Thoracic aorta (tissue), 2 donors: ENCODE measurements around the gene SDF2L1. TPM values are rescaled to one million over a fixed set of nuclear protein-coding genes. Genes with fewer than 3 reads are reported as not detected.

ENCODE experiments used
- ATAC-seq: fragments of 150-250 bp; one replicate; pipeline ENCODE4 v1.8.0; 2017; ENCODE audit warnings: low read depth; ENCODE audit not compliant: insufficient number of reproducible peaks, low FRiP score
- DNase-seq: peaks from one replicate; pipeline ENCODE4 v3.0.0-alpha.2; 2020; ENCODE audit warnings: low spot score
- H3K27ac ChIP-seq, 2 donors: fragments of 200-600 bp; sonication (generic); 1 replicate in 1 of 2; 2 replicates in 1 of 2; pipeline ENCODE4 v1.5.1; 2016; ENCODE audit warnings: mild to moderate bottlenecking in 2 of 2, moderate library complexity in 2 of 2
- H3K27me3 ChIP-seq: fragments of 200-600 bp; sonication (generic); replicated peaks from 2 replicates; pipeline ENCODE4 v1.6.0; 2016; ENCODE audit warnings: mild to moderate bottlenecking; ENCODE audit not compliant: insufficient read depth
- H3K36me3 ChIP-seq: fragments of 200-600 bp; sonication (generic); one replicate; pipeline ENCODE4 v1.5.1; 2016
- H3K4me1 ChIP-seq, 2 donors: fragments of 200-600 bp; sonication (generic); 1 replicate in 1 of 2; 2 replicates in 1 of 2; pipeline versions ENCODE4 v1.5.1 to v1.6.0; 2016; ENCODE audit warnings: low read depth in 2 of 2, mild to moderate bottlenecking in 1 of 2; ENCODE audit not compliant: control insufficient read depth in 1 of 2
- H3K4me3 ChIP-seq: fragments of 200-600 bp; sonication (generic); 2 replicates; pipeline ENCODE4 v1.5.1; 2016; ENCODE audit warnings: mild to moderate bottlenecking
- H3K9me3 ChIP-seq: fragments of 200-600 bp; sonication (generic); 2 replicates; pipeline ENCODE4 v1.5.1; 2016
- CTCF ChIP-seq: fragments of 200-600 bp; sonication (generic); IDR thresholded peaks from one replicate; pipeline ENCODE4 v1.5.1; 2019; ENCODE audit warnings: antibody characterized with exemption
- total RNA-seq, 2 donors: library from RNA; depleted of rRNA; stranded (reverse); fragments of >200 nt; gene quantifications; one replicate each; pipeline versions ENCODE4 v1.1.0 to v1.2.3, GENCODE V29; 2016

The SDF2L1 gene
- total RNA-seq, 2 donors from 2014 or later, result 40.9 to 54.0 TPM

- no peak for TF ChIP-seq CTCF
- H3K36me3 ChIP-seq, result no peaks in the 10 kb centered on the region
- H3K4me3 ChIP-seq, result no peak within 1 kb of the TSS
- no peaks in the 10 kb centered on the region for H3K9me3 ChIP-seq
- peaks cover 0 to 11% of the 10 kb centered on the region in 2 donors for H3K4me1 ChIP-seq
- no peak within 1 kb of the TSS for H3K27ac ChIP-seq
- no peak for DNase-seq
- ATAC-seq, result no peak
- no peaks in the 10 kb centered on the region for H3K27me3 ChIP-seq
These were observed 9.7 kb upstream of the SDF2L1 start, which contains the start of gene CCDC116 for GRCh38 chr22:21632237-21632895. CCDC116 (plus strand) TSS chr22:21632760; CDS start chr22:21633182, 422 bp downstream.

- Histone ChIP-seq H3K27me3 (no peaks in the 10 kb centered on the region), H3K4me3 (no peak overlapping the region), H3K27ac (no peak overlapping the region), H3K9me3 (no peaks in the 10 kb centered on the region), H3K4me1 (peaks cover 0 to 11% of the 10 kb centered on the region in 2 donors), H3K36me3 (no peaks in the 10 kb centered on the region)
- ATAC-seq (no peak), DNase-seq (no peak)
- no peak for TF ChIP-seq CTCF
These were observed 9.2 kb upstream of the SDF2L1 start for GRCh38 chr22:21632931-21633330.

GRCh38 chr22:21633481-21633880 is 8.6 kb upstream of the SDF2L1 start:
- DNase-seq, result no peak
- TF ChIP-seq CTCF, result no peak
- no peak overlapping the region for H3K4me3 ChIP-seq

GRCh38 chr22:21634081-21634480 is 8.0 kb upstream of the SDF2L1 start:
- DNase-seq (no peak), ATAC-seq (no peak)
- Histone ChIP-seq H3K4me3 (no peak overlapping the region), H3K27ac (no peak overlapping the region), H3K9me3 (no peaks in the 10 kb centered on the region), H3K27me3 (no peaks in the 10 kb centered on the region), H3K36me3 (no peaks in the 10 kb centered on the region), H3K4me1 (peaks cover 0 to 8% of the 10 kb centered on the region in 2 donors)
- TF ChIP-seq CTCF, result no peak

More at GRCh38 chr22:21633481-21633880, 8.6 kb upstream of the SDF2L1 start:
- no peaks in the 10 kb centered on the region for H3K36me3 ChIP-seq
- H3K27me3 ChIP-seq, result no peaks in the 10 kb centered on the region
- peaks cover 0 to 11% of the 10 kb centered on the region in 2 donors for H3K4me1 ChIP-seq
- no peak overlapping the region for H3K27ac ChIP-seq
- ATAC-seq, result no peak
- no peaks in the 10 kb centered on the region for H3K9me3 ChIP-seq

GRCh38 chr22:21634844-21635243 is 7.3 kb upstream of the SDF2L1 start:
- H3K4me3 ChIP-seq, result no peak overlapping the region
- TF ChIP-seq CTCF, result no peak
- H3K27me3 ChIP-seq, result no peaks in the 10 kb centered on the region
- peaks cover 0 to 5% of the 10 kb centered on the region in 2 donors for H3K4me1 ChIP-seq
- H3K36me3 ChIP-seq, result no peaks in the 10 kb centered on the region
- DNase-seq (no peak), ATAC-seq (no peak)
- no peaks in the 10 kb centered on the region for H3K9me3 ChIP-seq
- no peak overlapping the region for H3K27ac ChIP-seq
